Measurements from ENCODE around the gene PCDHGB5. TPM values are rescaled to one million over a fixed set of nuclear protein-coding genes. Genes with fewer than 3 reads are reported as not detected.
A peak's percentile ranks its signal among the peaks of the same experiment; 100 is the strongest.

The PCDHGB5 gene
- total and polyA plus RNA-seq, 2 of the 13 experiments (the other 11 are each of a cell fraction or from before 2014, with no cell fraction given), result 0.08 to 0.44 TPM

DNA sequence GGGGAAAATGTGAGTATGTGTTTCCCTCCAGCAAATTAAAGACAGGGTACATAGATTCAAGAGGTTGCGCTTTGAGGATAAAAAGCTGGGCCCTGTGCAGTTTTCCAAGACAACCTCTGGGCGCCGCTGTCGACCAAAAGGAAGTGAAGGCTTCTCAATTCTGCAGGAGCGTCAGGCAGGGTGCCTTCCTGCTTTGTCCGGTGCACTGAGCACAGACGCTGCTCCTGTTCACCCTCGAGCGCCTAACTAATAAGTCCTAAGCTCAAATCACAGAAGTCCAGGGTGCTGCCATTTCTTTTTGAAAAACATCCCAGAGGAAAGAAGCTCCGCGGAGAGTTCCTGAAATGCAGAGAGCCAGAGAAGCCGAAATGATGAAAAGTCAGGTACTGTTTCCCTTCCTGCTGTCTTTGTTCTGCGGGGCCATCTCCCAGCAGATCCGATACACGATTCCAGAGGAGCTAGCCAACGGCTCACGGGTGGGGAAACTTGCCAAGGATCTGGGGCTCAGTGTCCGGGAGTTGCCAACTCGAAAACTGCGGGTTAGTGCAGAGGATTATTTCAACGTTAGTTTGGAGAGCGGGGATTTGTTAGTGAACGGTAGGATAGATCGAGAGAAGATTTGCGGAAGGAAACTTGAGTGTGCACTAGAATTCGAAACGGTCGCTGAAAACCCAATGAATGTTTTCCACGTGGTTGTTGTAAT is 47.7 kb upstream of the PCDHGB5 start, which contains the start of gene PCDHGB1:
PCDHGB1 (plus strand) TSS at position 183 of the 703 bp plus-strand sequence; CDS start at position 345, 162 bp downstream.
- H3K27ac ChIP-seq (ENCODE audit: extremely low read length, insufficient read depth, low read length), result no peak within 1 kb of the TSS
- peak; percentile 77 for FAIRE-seq
- no peaks in the 10 kb centered on the region for H3K36me3 ChIP-seq (replicated peaks in 1 of 2; ENCODE audit: control insufficient read depth in 1 of 2, insufficient read depth in 2 of 2, low read length in 2 of 2)
- ChIA-PET POLR2A (interaction anchor here (0.6 to 0.9 kb wide), 3 partner anchors 30 to 214 kb away, joined by 3 to 4 read pairs (median 3); partner anchors contain the start of gene TAF7), CTCF (ENCODE audit: low intra/inter-chr PET ratio, low total read pairs) (interaction anchor here (0.9 to 1.4 kb wide), 5 partner anchors 162 to 214 kb away, joined by 4 to 9 read pairs (median 5); no protein-coding TSS in a partner anchor)
- H3K9ac ChIP-seq (ENCODE audit: insufficient read depth, low read depth, low read length), result peak within 1 kb of the TSS; percentile 20; the same call in 1 of the 2 replicates
- no peaks in the 10 kb centered on the region for H3K79me2 ChIP-seq (ENCODE audit: insufficient read depth, low read length)
- intact Hi-C loops (cut with micrococcal nuclease; ENCODE audit: unreplicated experiment) (loop anchor here (10.0 kb wide), 1 partner anchor 175 kb away; no protein-coding TSS in a partner anchor), in situ Hi-C loops (cut with HindIII; ENCODE audit: extremely low pct_ligation_motif_present, low pct_unique_long_range_greater_than_20kb) (loop anchor here (10.0 kb wide), 1 partner anchor 175 kb away; no protein-coding TSS in a partner anchor)
- BruUV-seq (replicated peaks), result no TSS peak
- peak; percentile 75 for DNase-seq (ENCODE audit: low spot score)
- H3K9me3 ChIP-seq (ENCODE audit: low read length), result peaks cover 12% of the 10 kb centered on the region; the same call in 1 of the 2 replicates
- no peaks in the 10 kb centered on the region; a peak in 1 of 5 replicates for H3K27me3 ChIP-seq (ENCODE audit: control insufficient read depth in 1 of 2, insufficient read depth in 2 of 2, low read length in 2 of 2)
- ATAC-seq, result peak; percentile 98
- no peaks in the 10 kb centered on the region for H4K20me1 ChIP-seq (ENCODE audit: insufficient read depth, low read length)
- 22% methylated on average over 26 of the region's 29 CpGs for WGBS (ENCODE audit: low lambda C conversion rate)
- peak within 1 kb of the TSS; percentile 49 to 71 (median 61) for H3K4me3 ChIP-seq (replicated peaks in 1 of 3; ENCODE audit: insufficient read depth in 1 of 3, low read depth in 2 of 3, low read length in 3 of 3)
- peak within 1 kb of the TSS; percentile 81 for H3K4me2 ChIP-seq (ENCODE audit: low read depth, low read length)
- no peaks in the 10 kb centered on the region; the same call in 1 of the 2 replicates for H3K4me1 ChIP-seq (ENCODE audit: insufficient read depth, low read length)
- H2AFZ ChIP-seq (ENCODE audit: low read length), result peak within 1 kb of the TSS; percentile 93
- TF ChIP-seq FOXC1 (CRISPR knock-in tag; IDR thresholded peaks at IDR 0.05; ENCODE audit: borderline replicate concordance) (peak; percentile 48; the same call in 1 of the 2 replicates), MIXL1 (CRISPR knock-in tag; IDR thresholded peaks at IDR 0.05) (peak; percentile 18; the same call in 1 of the 2 replicates), ETV5 (CRISPR knock-in tag; IDR thresholded peaks at IDR 0.05; ENCODE audit: borderline replicate concordance) (peak; percentile 54; the same call in 1 of the 2 replicates), RCOR2 (CRISPR knock-in tag; IDR thresholded peaks at IDR 0.05) (no peak), SP2 (CRISPR knock-in tag; IDR thresholded peaks at IDR 0.05) (no peak), ERF (CRISPR knock-in tag; IDR thresholded peaks at IDR 0.05) (peak; percentile 44; the same call in 1 of the 2 replicates), SRF (IDR thresholded peaks at IDR 0.05; ENCODE audit: low read depth, low read length) (peak; percentile 36; the same call in 1 of the 2 replicates), NCOA1 (CRISPR knock-in tag; IDR thresholded peaks at IDR 0.05) (no peak), HOXA5 (CRISPR knock-in tag; IDR thresholded peaks at IDR 0.05) (0 out of 2 replicates have a peak, but pooled peaks have one; percentile 38), KLF16 (CRISPR knock-in tag; IDR thresholded peaks at IDR 0.05) (no peak), POLR2G (IDR thresholded peaks at IDR 0.05; ENCODE audit: low read depth, low read length) (peak; percentile 56), ZNF788 (CRISPR knock-in tag; IDR thresholded peaks at IDR 0.05; ENCODE audit: borderline replicate concordance) (0 out of 2 replicates have a peak, but pooled peaks have one; percentile 23), ELF3 (CRISPR knock-in tag; IDR thresholded peaks at IDR 0.05) (peak; percentile 71), KAT8 (CRISPR knock-in tag; IDR thresholded peaks at IDR 0.05) (peak; percentile 64; the same call in 1 of the 2 replicates), POLR2A (IDR thresholded peaks at IDR 0.05; ENCODE audit: insufficient read depth in 1 of 2, low read depth in 2 of 2, low read length in 2 of 2) (peak in 1 of 2 experiments; percentile 50; a peak in 1 of 4 replicates)
- TF ChIP-seq, protein P1, sequence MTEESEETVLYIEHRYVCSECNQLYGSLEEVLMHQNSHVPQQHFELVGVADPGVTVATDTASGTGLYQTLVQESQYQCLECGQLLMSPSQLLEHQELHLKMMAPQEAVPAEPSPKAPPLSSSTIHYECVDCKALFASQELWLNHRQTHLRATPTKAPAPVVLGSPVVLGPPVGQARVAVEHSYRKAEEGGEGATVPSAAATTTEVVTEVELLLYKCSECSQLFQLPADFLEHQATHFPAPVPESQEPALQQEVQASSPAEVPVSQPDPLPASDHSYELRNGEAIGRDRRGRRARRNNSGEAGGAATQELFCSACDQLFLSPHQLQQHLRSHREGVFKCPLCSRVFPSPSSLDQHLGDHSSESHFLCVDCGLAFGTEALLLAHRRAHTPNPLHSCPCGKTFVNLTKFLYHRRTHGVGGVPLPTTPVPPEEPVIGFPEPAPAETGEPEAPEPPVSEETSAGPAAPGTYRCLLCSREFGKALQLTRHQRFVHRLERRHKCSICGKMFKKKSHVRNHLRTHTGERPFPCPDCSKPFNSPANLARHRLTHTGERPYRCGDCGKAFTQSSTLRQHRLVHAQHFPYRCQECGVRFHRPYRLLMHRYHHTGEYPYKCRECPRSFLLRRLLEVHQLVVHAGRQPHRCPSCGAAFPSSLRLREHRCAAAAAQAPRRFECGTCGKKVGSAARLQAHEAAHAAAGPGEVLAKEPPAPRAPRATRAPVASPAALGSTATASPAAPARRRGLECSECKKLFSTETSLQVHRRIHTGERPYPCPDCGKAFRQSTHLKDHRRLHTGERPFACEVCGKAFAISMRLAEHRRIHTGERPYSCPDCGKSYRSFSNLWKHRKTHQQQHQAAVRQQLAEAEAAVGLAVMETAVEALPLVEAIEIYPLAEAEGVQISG (CRISPR knock-in tag; IDR thresholded peaks at IDR 0.05), result peak; percentile 59
- TF ChIP-seq, protein P2, sequence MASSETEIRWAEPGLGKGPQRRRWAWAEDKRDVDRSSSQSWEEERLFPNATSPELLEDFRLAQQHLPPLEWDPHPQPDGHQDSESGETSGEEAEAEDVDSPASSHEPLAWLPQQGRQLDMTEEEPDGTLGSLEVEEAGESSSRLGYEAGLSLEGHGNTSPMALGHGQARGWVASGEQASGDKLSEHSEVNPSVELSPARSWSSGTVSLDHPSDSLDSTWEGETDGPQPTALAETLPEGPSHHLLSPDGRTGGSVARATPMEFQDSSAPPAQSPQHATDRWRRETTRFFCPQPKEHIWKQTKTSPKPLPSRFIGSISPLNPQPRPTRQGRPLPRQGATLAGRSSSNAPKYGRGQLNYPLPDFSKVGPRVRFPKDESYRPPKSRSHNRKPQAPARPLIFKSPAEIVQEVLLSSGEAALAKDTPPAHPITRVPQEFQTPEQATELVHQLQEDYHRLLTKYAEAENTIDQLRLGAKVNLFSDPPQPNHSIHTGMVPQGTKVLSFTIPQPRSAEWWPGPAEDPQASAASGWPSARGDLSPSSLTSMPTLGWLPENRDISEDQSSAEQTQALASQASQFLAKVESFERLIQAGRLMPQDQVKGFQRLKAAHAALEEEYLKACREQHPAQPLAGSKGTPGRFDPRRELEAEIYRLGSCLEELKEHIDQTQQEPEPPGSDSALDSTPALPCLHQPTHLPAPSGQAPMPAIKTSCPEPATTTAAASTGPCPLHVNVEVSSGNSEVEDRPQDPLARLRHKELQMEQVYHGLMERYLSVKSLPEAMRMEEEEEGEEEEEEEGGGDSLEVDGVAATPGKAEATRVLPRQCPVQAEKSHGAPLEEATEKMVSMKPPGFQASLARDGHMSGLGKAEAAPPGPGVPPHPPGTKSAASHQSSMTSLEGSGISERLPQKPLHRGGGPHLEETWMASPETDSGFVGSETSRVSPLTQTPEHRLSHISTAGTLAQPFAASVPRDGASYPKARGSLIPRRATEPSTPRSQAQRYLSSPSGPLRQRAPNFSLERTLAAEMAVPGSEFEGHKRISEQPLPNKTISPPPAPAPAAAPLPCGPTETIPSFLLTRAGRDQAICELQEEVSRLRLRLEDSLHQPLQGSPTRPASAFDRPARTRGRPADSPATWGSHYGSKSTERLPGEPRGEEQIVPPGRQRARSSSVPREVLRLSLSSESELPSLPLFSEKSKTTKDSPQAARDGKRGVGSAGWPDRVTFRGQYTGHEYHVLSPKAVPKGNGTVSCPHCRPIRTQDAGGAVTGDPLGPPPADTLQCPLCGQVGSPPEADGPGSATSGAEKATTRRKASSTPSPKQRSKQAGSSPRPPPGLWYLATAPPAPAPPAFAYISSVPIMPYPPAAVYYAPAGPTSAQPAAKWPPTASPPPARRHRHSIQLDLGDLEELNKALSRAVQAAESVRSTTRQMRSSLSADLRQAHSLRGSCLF (CRISPR knock-in tag; IDR thresholded peaks at IDR 0.05; ENCODE audit: borderline replicate concordance), result no peak
